Right lobe of liver (tissue), 4 donors: ENCODE results near the gene EPHA3.

ENCODE experiments used
- POLR2A ChIP-seq: fragments of 450-650 bp; IDR thresholded peaks from one replicate; pipeline ENCODE4 v1.6.1; 2017; ENCODE audit warnings: antibody characterized with exemption, mild to moderate bottlenecking
- TF ChIP-seq, protein P1 (sequence below), 4 donors: fragments of 200-600 bp in 3 of 4; fragments of 450-650 bp in 1 of 4; IDR thresholded peaks; one replicate each; pipeline versions ENCODE4 v1.5.1 to v1.8.0; 2016 to 2022; ENCODE audit warnings: antibody characterized with exemption in 4 of 4, mild to moderate bottlenecking in 2 of 4
- donor health status: DM: no; HTN: no; CAD: no.
- donor health status: DM: no; HTN: no; CAD: no.
- donor health status: DM: no; HTN: yes; CAD: no.

DNA sequence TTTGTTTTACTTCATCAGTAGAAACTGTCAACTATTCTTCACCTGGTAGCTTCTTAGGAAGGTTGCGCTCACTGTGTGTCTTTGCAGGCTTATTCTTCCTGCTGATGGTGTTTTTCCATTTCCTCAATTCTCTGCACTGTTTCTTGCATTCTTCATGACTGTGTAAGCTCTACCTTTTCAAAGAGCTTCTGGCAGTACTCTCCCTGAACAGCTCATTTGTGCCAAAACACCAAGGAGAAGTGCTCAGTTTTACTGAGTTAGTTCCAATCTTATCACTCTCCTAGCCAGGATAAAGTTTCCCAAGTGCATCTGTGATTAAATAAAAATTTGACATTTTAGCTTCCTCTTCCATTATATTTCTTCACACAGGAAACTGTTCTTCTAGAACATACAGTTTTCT lies 339.8 kb downstream of the EPHA3 start:
- TF ChIP-seq, protein P1, sequence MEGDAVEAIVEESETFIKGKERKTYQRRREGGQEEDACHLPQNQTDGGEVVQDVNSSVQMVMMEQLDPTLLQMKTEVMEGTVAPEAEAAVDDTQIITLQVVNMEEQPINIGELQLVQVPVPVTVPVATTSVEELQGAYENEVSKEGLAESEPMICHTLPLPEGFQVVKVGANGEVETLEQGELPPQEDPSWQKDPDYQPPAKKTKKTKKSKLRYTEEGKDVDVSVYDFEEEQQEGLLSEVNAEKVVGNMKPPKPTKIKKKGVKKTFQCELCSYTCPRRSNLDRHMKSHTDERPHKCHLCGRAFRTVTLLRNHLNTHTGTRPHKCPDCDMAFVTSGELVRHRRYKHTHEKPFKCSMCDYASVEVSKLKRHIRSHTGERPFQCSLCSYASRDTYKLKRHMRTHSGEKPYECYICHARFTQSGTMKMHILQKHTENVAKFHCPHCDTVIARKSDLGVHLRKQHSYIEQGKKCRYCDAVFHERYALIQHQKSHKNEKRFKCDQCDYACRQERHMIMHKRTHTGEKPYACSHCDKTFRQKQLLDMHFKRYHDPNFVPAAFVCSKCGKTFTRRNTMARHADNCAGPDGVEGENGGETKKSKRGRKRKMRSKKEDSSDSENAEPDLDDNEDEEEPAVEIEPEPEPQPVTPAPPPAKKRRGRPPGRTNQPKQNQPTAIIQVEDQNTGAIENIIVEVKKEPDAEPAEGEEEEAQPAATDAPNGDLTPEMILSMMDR (IDR thresholded peaks at IDR 0.05), result no peak
- no peak for TF ChIP-seq POLR2A
